SKM-1 (cell line): ENCODE data around the gene ATP11C.

Experiments used
- DNase-seq: peaks from one replicate; lab custom pipeline; 2025; ENCODE audit not compliant: unreplicated experiment; lab: John Stamatoyannopoulos, UW

Gene ATP11C

GRCh38 chrX:139815771-139816170, 117.1 kb downstream of the ATP11C start:
- DNase-seq = no peak

GRCh38 chrX:139811942-139812629, 120.8 kb downstream of the ATP11C start:
- DNase-seq = no peak

- no peak for DNase-seq
These were observed 128.4 kb downstream of the ATP11C start for GRCh38 chrX:139804482-139804881.

GRCh38 chrX:139803224-139803623, 129.6 kb downstream of the ATP11C start:
- no peak for DNase-seq

GRCh38 chrX:139802048-139802447, 130.8 kb downstream of the ATP11C start:
- no peak for DNase-seq

- DNase-seq = no peak
These were observed 131.4 kb downstream of the ATP11C start for GRCh38 chrX:139801397-139801813.

GRCh38 chrX:139798701-139799100, 134.2 kb downstream of the ATP11C start:
- DNase-seq = no peak

- DNase-seq = no peak
These were observed 137.7 kb downstream of the ATP11C start for GRCh38 chrX:139795196-139795595.

- DNase-seq = no peak
These were observed 145.3 kb downstream of the ATP11C start for GRCh38 chrX:139787601-139788000.

- DNase-seq = no peak
These were observed 148.0 kb downstream of the ATP11C start for GRCh38 chrX:139784807-139785206.

GRCh38 chrX:139783959-139784358, 148.9 kb downstream of the ATP11C start:
- no peak for DNase-seq

GRCh38 chrX:139783030-139783429, 149.8 kb downstream of the ATP11C start:
- DNase-seq = no peak

- no peak for DNase-seq
These were observed 156.3 kb downstream of the ATP11C start for GRCh38 chrX:139776599-139776998.

- no peak for DNase-seq
These were observed 162.5 kb downstream of the ATP11C start for GRCh38 chrX:139770366-139770765.

GRCh38 chrX:139766545-139766983, 166.3 kb downstream of the ATP11C start:
- no peak for DNase-seq

- DNase-seq = no peak
These were observed 170.3 kb downstream of the ATP11C start for GRCh38 chrX:139762400-139763183.

- DNase-seq = no peak
These were observed 173.2 kb downstream of the ATP11C start for GRCh38 chrX:139759637-139760036.

GRCh38 chrX:139758809-139759208, 174.0 kb downstream of the ATP11C start:
- no peak for DNase-seq

GRCh38 chrX:139758250-139758649, 174.6 kb downstream of the ATP11C start:
- DNase-seq = no peak

- no peak for DNase-seq
These were observed 181.8 kb downstream of the ATP11C start for GRCh38 chrX:139751053-139751452.

GRCh38 chrX:139750390-139750789, 182.5 kb downstream of the ATP11C start:
- DNase-seq = no peak

- no peak for DNase-seq
These were observed 193.7 kb downstream of the ATP11C start for GRCh38 chrX:139739138-139739537.
